Measurements from ENCODE around the gene TTC13.
A peak's percentile ranks its signal among the peaks of the same experiment; 100 is the strongest.

TTC13 gene

GRCh38 chr1:230926182-230926581 lies 52.5 kb downstream of the TTC13 start:
- Histone ChIP-seq H3K4me1 (no peaks in the 10 kb centered on the region), H3K36me3 (peaks cover 45 to 98% (median 73%) of the 10 kb centered on the region in 11 experiments), H4K20me1 (no peaks in the 10 kb centered on the region), H3K4me2 (no peak overlapping the region), H3K4me3 (no peak overlapping the region), H3K9me3 (replicated peaks in 1 of 11) (no peaks in the 10 kb centered on the region), H3K27ac (no peak overlapping the region), H3K9ac (no peak overlapping the region), H3K27me3 (no peaks in the 10 kb centered on the region)
- no peak for TF ChIP-seq Cebpa-rat (IDR thresholded peaks at IDR 0.05)

GRCh38 chr1:230925608-230926007 lies 53.1 kb downstream of the TTC13 start:
- TF ChIP-seq Cebpa-rat (IDR thresholded peaks at IDR 0.05): no peak
- Histone ChIP-seq H4K20me1 (no peaks in the 10 kb centered on the region), H3K4me1 (no peaks in the 10 kb centered on the region)

DNA sequence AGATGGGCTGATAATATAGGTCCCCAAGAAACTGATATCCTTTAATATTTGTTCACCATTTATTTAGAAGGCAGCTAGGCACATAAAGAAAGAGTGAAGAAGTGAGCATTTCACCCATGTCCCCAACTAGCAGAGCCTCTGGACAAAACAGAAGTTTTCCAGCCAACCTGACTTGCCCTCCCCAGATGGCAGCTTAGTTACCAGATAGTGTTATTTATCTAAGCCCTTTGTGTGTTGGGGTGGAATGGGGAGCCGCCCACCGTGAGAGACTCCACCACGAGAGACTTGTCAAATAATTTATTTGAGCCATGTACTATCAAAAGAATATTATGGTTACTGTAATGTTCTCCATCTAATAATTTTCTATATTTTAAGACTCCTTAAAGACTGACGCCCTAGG lies 55.5 kb downstream of the TTC13 start:
- Histone ChIP-seq H3K27me3 (no peaks in the 10 kb centered on the region), H3K36me3 (peaks cover 59 to 99% (median 75%) of the 10 kb centered on the region in 11 experiments), H3K4me3 (no peak overlapping the region), H3K9ac (no peak overlapping the region), H4K20me1 (no peaks in the 10 kb centered on the region; a peak in 1 of 22 replicates), H3K9me3 (replicated peaks in 1 of 11) (no peaks in the 10 kb centered on the region), H3K4me2 (no peak overlapping the region), H3K4me1 (peaks cover 0 to 2% (median 0%) of the 10 kb centered on the region in 10 experiments; a peak in 2 of 20 replicates), H3K27ac (no peak overlapping the region)
- TF ChIP-seq Cebpa-rat (IDR thresholded peaks at IDR 0.05): no peak

More at GRCh38 chr1:230925608-230926007, 53.1 kb downstream of the TTC13 start:
- Histone ChIP-seq H3K9ac (no peak overlapping the region), H3K36me3 (peaks cover 47 to 97% (median 73%) of the 10 kb centered on the region in 11 experiments), H3K4me3 (no peak overlapping the region), H3K27ac (no peak overlapping the region), H3K9me3 (replicated peaks in 1 of 11) (no peaks in the 10 kb centered on the region), H3K4me2 (no peak overlapping the region), H3K27me3 (no peaks in the 10 kb centered on the region)

GRCh38 chr1:230922620-230923019 lies 56.0 kb downstream of the TTC13 start:
- H3K27me3 ChIP-seq: no peaks in the 10 kb centered on the region
- TF ChIP-seq Cebpa-rat (IDR thresholded peaks at IDR 0.05): no peak
- H4K20me1 ChIP-seq: no peaks in the 10 kb centered on the region; a peak in 1 of 22 replicates
- no peak overlapping the region for H3K27ac ChIP-seq
- no peak overlapping the region for H3K9ac ChIP-seq
- H3K4me1 ChIP-seq: peaks cover 0 to 8% (median 0%) of the 10 kb centered on the region in 10 experiments; a peak in 6 of 20 replicates
- H3K4me3 ChIP-seq: no peak overlapping the region
- no peaks in the 10 kb centered on the region for H3K9me3 ChIP-seq (replicated peaks in 1 of 11)
- peaks cover 54 to 99% (median 71%) of the 10 kb centered on the region in 11 experiments for H3K36me3 ChIP-seq
- H3K4me2 ChIP-seq: no peak overlapping the region

GRCh38 chr1:230919207-230919606 lies 59.5 kb downstream of the TTC13 start:
- TF ChIP-seq Cebpa-rat (IDR thresholded peaks at IDR 0.05): no peak
- no peaks in the 10 kb centered on the region for H3K9me3 ChIP-seq (replicated peaks in 1 of 11)
- H3K27ac ChIP-seq: no peak overlapping the region
- H3K9ac ChIP-seq: no peak overlapping the region
- H3K4me3 ChIP-seq: no peak overlapping the region
- peaks cover 0 to 11% (median 0%) of the 10 kb centered on the region in 10 experiments; a peak in 6 of 20 replicates for H3K4me1 ChIP-seq
- no peaks in the 10 kb centered on the region; a peak in 1 of 22 replicates for H4K20me1 ChIP-seq
- H3K4me2 ChIP-seq: no peak overlapping the region
- peaks cover 49 to 97% (median 71%) of the 10 kb centered on the region in 11 experiments for H3K36me3 ChIP-seq
- H3K27me3 ChIP-seq: no peaks in the 10 kb centered on the region

DNA sequence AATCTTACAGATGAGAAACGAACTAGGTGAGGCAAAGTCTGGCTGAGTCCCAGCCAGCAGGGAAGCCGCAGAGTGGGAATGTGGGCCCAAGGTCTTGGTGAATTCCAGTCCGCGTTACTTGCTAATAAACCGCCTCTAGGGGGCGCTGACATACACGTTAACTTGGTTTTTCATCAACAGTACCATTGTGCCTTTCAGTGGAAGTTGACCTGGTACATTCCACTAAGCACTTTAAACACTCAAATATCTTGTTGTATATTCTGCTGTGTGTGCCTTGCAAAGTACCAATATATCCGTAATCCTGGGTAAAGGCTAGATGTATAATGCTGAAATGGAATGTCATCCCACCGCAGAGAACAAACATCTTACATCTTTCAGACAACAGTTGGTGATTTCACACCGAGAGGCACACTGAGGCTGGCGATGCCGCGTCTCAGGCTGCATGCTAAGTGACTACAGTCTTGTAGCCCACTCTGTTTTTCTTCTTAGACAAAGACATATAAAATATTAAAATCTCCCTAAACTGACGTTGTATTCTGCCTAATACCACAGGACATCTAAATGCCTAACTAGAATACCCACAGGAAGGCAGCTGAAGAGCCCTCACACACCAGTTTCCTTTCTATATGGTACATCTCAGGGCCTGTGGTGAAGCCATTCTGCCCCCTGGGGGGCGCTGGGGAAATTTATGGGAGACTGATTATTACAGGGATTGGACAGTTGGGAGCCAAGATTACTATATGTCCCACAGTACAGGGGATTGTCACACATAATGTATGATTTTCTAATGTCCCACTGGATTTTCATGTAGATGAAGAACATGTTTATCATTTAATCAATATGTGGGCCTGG lies 61.2 kb downstream of the TTC13 start:
- Histone ChIP-seq H3K4me2 (peak overlapping the region in 3 of 11 experiments; percentile 4 to 21 (median 21); a peak in 2 of 22 replicates), H4K20me1 (no peaks in the 10 kb centered on the region; a peak in 1 of 22 replicates), H3K4me3 (no peak overlapping the region), H3K27me3 (no peaks in the 10 kb centered on the region), H3K9me3 (replicated peaks in 1 of 11) (no peaks in the 10 kb centered on the region), H3K27ac (no peak overlapping the region), H3K9ac (no peak overlapping the region), H3K36me3 (peaks cover 49 to 97% (median 70%) of the 10 kb centered on the region in 11 experiments), H3K4me1 (peaks cover 0 to 11% (median 0%) of the 10 kb centered on the region in 10 experiments; a peak in 6 of 20 replicates)
- TF ChIP-seq Cebpa-rat (IDR thresholded peaks at IDR 0.05): no peak

GRCh38 chr1:230916587-230917283 lies 61.9 kb downstream of the TTC13 start:
- Histone ChIP-seq H3K36me3 (peaks cover 53 to 97% (median 74%) of the 10 kb centered on the region in 11 experiments), H3K9me3 (replicated peaks in 1 of 11) (no peaks in the 10 kb centered on the region), H3K9ac (no peak overlapping the region), H4K20me1 (no peaks in the 10 kb centered on the region; a peak in 1 of 22 replicates), H3K4me3 (no peak overlapping the region), H3K4me2 (no peak overlapping the region), H3K27me3 (no peaks in the 10 kb centered on the region), H3K27ac (no peak overlapping the region), H3K4me1 (peaks cover 0 to 11% (median 0%) of the 10 kb centered on the region in 10 experiments; a peak in 6 of 20 replicates)
- no peak for TF ChIP-seq Cebpa-rat (IDR thresholded peaks at IDR 0.05)

- H3K9me3 ChIP-seq (replicated peaks in 1 of 11): no peaks in the 10 kb centered on the region
- no peak overlapping the region for H3K9ac ChIP-seq
- H4K20me1 ChIP-seq: no peaks in the 10 kb centered on the region; a peak in 1 of 22 replicates
- peaks cover 0 to 11% (median 0%) of the 10 kb centered on the region in 10 experiments; a peak in 6 of 20 replicates for H3K4me1 ChIP-seq
- TF ChIP-seq Cebpa-rat (IDR thresholded peaks at IDR 0.05): no peak
- no peak overlapping the region for H3K4me3 ChIP-seq
- peaks cover 51 to 97% (median 71%) of the 10 kb centered on the region in 11 experiments for H3K36me3 ChIP-seq
- H3K4me2 ChIP-seq: no peak overlapping the region
- no peaks in the 10 kb centered on the region for H3K27me3 ChIP-seq
- H3K27ac ChIP-seq: no peak overlapping the region
These were observed 63.6 kb downstream of the TTC13 start for GRCh38 chr1:230915078-230915477.

DNA sequence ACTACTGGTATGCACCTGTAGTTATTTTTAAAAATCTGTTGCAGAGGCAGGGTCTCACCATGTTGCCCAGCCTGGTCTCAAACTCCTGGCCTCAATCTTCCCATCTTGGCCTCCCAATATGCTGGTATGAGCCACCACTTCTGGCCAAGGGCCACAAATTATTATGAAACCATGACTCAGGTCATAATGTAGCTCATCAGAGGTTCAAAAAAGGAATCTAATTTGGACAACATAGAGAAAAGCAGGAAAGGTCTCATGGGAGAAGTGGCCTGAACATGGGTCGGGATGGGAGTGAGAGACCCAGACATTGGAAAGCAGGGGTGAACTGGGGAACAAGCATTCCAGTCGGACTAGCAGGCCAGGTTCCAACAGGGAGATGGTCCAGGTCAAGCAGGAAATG lies 65.2 kb downstream of the TTC13 start:
- Histone ChIP-seq H3K4me2 (no peak overlapping the region), H3K9me3 (replicated peaks in 1 of 11) (no peaks in the 10 kb centered on the region), H3K36me3 (peaks cover 51 to 97% (median 73%) of the 10 kb centered on the region in 11 experiments), H3K4me1 (peaks cover 0 to 11% (median 0%) of the 10 kb centered on the region in 10 experiments; a peak in 6 of 20 replicates), H3K27me3 (no peaks in the 10 kb centered on the region), H3K27ac (no peak overlapping the region), H3K9ac (no peak overlapping the region), H4K20me1 (no peaks in the 10 kb centered on the region; a peak in 1 of 22 replicates), H3K4me3 (no peak overlapping the region)
- no peak for TF ChIP-seq Cebpa-rat (IDR thresholded peaks at IDR 0.05)
